Stomach (tissue), 9 donors: ENCODE measurements around the gene SOCS1. TPM values are rescaled to one million over a fixed set of nuclear protein-coding genes. Genes with fewer than 3 reads are reported as not detected.
A peak's percentile ranks its signal among the peaks of the same experiment; 100 is the strongest.

Experiments used
- DNase-seq, 2 donors: peaks; one replicate each; pipeline versions ENCODE4 v3.0.0 to v3.0.0-alpha.2; 2013 to 2019
- H3K27ac ChIP-seq, 5 donors: fragments of 200-600 bp in 4 of 5; sonication (generic) in 4 of 5; one replicate each; pipeline ENCODE4 v1.5.1; 2013 to 2019; ENCODE audit warnings: mild to moderate bottlenecking in 1 of 5, moderate library complexity in 1 of 5
- H3K27me3 ChIP-seq, 3 donors: fragments of 200-600 bp; sonication (generic); one replicate each; pipeline ENCODE4 v1.5.1; 2017 to 2019; ENCODE audit warnings: mixed run types in 1 of 3
- H3K36me3 ChIP-seq, 4 donors: fragments of 200-600 bp; sonication (generic); 1 replicate in 3 of 4; 2 replicates in 1 of 4; pipeline ENCODE4 v1.5.1; 2016 to 2019
- H3K4me1 ChIP-seq, 4 donors: fragments of 200-600 bp; sonication (generic); one replicate each; pipeline ENCODE4 v1.5.1; 2016 to 2019
- H3K4me3 ChIP-seq, 4 donors: fragments of 200-600 bp; sonication (generic) in 3 of 4; one replicate each; pipeline ENCODE4 v1.5.1; 2016 to 2019; ENCODE audit warnings: mild to moderate bottlenecking in 1 of 4
- H3K9me3 ChIP-seq, 4 donors: fragments of 200-600 bp; sonication (generic); one replicate each; pipeline ENCODE4 v1.5.1; 2016 to 2019
- CTCF ChIP-seq, 7 experiments: fragments of 450-650 bp in 4 of 7; fragments of 200-600 bp in 3 of 7; sonication (generic) in 3 of 7; IDR thresholded peaks; one replicate each; pipeline ENCODE4 v1.5.1; 2016 to 2019; ENCODE audit warnings: antibody characterized with exemption in 7 of 7, control low read depth in 2 of 7, mild to moderate bottlenecking in 1 of 7
- EP300 ChIP-seq: sonication (generic); formaldehyde crosslinking; IDR thresholded peaks from one replicate; pipeline ENCODE4 v1.6.1; 2017; ENCODE audit warnings: antibody characterized with exemption
- POLR2AphosphoS5 ChIP-seq, 3 donors: sonication (generic); formaldehyde crosslinking; IDR thresholded peaks; one replicate each; pipeline ENCODE4 v1.6.1; 2016; ENCODE audit warnings: antibody characterized with exemption in 3 of 3
- WGBS, 5 donors: extraction: QIAGEN DNeasy Blood & Tissue Kit in 3 of 5; methylation state at CpG; one replicate each; pipeline versions ENCODE4 v1.1.5 to v1.1.7; 2013 to 2018; 5-methylcytosine and 5-hydroxymethylcytosine counted together
- intact Hi-C: fragments of 100-400 bp; cut with DNase I; formaldehyde crosslinking; loops from one replicate; pipeline ENCODE4 v1.15.1; 2023; ENCODE audit warnings: low total_unique reads
- polyA plus RNA-seq, 3 donors: library from polyadenylated mRNA; stranded (reverse); fragments of 200-250 nt; gene quantifications; one replicate each; pipeline ENCODE4 v1.2.3, GENCODE V29; 2013
- total RNA-seq, 5 donors: library from RNA; depleted of rRNA; stranded (reverse); fragments of >200 nt; gene quantifications; one replicate each; pipeline versions ENCODE4 v1.1.0 to v1.2.3, GENCODE V29; 2014 to 2016
- donor health status: healthy with polysubstance abuse.
- donor health status: Bipolar disorder and iron deficiency.
- donor health status: healthy.

The SOCS1 gene
- total and polyA plus RNA-seq, 8 donors: 4.2 to 45.5 (median 11.5) TPM

- Histone ChIP-seq H3K4me3 (no peak overlapping the region), H3K4me1 (peaks cover 19 to 56% (median 30%) of the 10 kb centered on the region in 4 donors), H3K27ac (peak overlapping the region in 4 of 5 donors; percentile 62 to 86 (median 69)), H3K9me3 (no peaks in the 10 kb centered on the region), H3K36me3 (peaks cover 0 to 1% (median 0%) of the 10 kb centered on the region in 4 donors), H3K27me3 (no peaks in the 10 kb centered on the region)
- no peak for DNase-seq
- intact Hi-C loops: loop anchor here (5.0 to 10.0 kb wide), 2 partner anchors 135 to 288 kb away; no protein-coding TSS in a partner anchor
- no peak for TF ChIP-seq EP300
- TF ChIP-seq CTCF (IDR thresholded peaks at IDR 0.05): no peak
- 85 to 96% (median 92%) methylated on average over 12 of the region's 12 CpGs for WGBS, 5 donors
Measured at GRCh38 chr16:11259655-11260595, 3.9 kb upstream of the SOCS1 start.

GRCh38 chr16:11258553-11259492 lies 2.8 kb upstream of the SOCS1 start:
- H3K4me3 ChIP-seq: peak overlapping the region in 2 of 4 donors; percentile 7 to 25

GRCh38 chr16:11257131-11257938 lies 1.3 kb upstream of the SOCS1 start:
- peak overlapping the region; percentile 61 to 89 (median 75) for H3K4me3 ChIP-seq
- TF ChIP-seq CTCF (IDR thresholded peaks at IDR 0.05): peak in 5 of 7 experiments; percentile 56 to 79 (median 67)
- TF ChIP-seq POLR2AphosphoS5 (IDR thresholded peaks at IDR 0.05): no peak
- peak; percentile 74 to 93 for DNase-seq
- H3K4me1 ChIP-seq: peaks cover 31 to 57% (median 46%) of the 10 kb centered on the region in 4 donors
- H3K36me3 ChIP-seq: peaks cover 0 to 19% (median 0%) of the 10 kb centered on the region in 4 donors
- intact Hi-C loops: loop anchor here (5.0 to 10.0 kb wide), 2 partner anchors 133 to 285 kb away; no protein-coding TSS in a partner anchor
- H3K9me3 ChIP-seq: no peaks in the 10 kb centered on the region
- peak overlapping the region; percentile 92 to 99 (median 98) for H3K27ac ChIP-seq
- no peaks in the 10 kb centered on the region for H3K27me3 ChIP-seq
- 18 to 35% (median 26%) methylated on average over 16 to 21 of the region's 21 CpGs for WGBS, 5 donors

More at GRCh38 chr16:11258553-11259492, 2.8 kb upstream of the SOCS1 start:
- Histone ChIP-seq H3K36me3 (peaks cover 0 to 6% (median 0%) of the 10 kb centered on the region in 4 donors), H3K27me3 (no peaks in the 10 kb centered on the region), H3K4me1 (peaks cover 26 to 57% (median 36%) of the 10 kb centered on the region in 4 donors), H3K9me3 (no peaks in the 10 kb centered on the region), H3K27ac (peak overlapping the region; percentile 59 to 86 (median 65))
- TF ChIP-seq POLR2AphosphoS5 (IDR thresholded peaks at IDR 0.05) (peak in 1 of 3 donors; percentile 28), CTCF (IDR thresholded peaks at IDR 0.05) (no peak), EP300 (no peak)
- 21 to 32% (median 28%) methylated on average over 12 to 15 of the region's 15 CpGs for WGBS, 5 donors
- intact Hi-C loops: loop anchor here (5.0 to 10.0 kb wide), 2 partner anchors 134 to 287 kb away; no protein-coding TSS in a partner anchor
- peak; percentile 53 to 83 for DNase-seq
